ENCODE measurements around the gene GCN1.
A peak's percentile ranks its signal among the peaks of the same experiment; 100 is the strongest.

GCN1 gene

DNA sequence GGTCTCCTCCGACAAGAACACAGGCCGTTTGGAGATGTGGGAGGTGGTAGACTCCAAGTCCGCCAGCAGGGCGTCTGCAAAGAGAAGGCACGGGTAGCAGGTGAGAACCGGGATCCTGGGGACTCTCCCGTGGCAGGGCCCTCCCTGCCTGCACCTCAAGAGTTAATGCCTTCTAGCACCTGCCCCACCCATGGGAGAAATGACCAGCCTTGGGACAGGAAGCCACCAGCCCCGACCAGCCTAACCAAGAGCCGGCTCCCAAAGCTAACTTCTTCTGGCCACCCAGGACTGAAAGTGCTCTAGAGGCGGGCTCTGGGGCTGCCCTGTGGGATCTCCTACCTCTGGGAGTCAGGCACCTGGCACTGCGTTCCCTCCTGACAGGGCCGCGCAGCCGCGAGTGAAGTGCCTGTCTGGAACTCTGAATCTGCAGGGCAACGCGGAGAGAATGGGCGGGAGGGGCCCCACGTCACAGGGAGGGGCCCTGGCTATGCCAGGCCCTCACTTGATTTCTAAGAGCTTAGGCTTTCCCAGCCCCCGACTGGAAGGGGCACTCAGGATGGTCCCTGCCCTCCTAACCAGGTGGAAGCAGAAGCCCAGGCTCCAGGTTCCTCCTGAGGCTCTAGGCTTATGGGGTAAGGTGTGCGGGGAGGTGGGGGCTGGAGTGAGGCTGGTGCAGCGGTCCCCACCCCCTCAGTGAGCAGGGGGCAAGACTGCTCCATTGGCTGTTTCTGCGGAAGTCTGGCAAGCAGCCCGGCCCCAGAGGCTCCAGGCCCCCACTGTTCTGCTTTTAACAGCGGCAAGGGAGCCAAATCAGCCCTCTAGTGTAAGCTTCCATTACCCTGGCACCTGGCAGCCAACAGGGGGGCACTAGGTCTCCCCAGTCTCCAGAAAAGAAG, 30.0 kb upstream of the GCN1 start:
- peaks cover 19% of the 10 kb centered on the region for H3K27me3 ChIP-seq (ENCODE audit: insufficient read depth, poor library complexity, severe bottlenecking)
- peak in 1 of 2 experiments; percentile 29 for DNase-seq (ENCODE audit: low read depth in 1 of 2, low spot score in 1 of 2)
- no peak overlapping the region for H3K4me3 ChIP-seq (replicated peaks; ENCODE audit: insufficient read depth, low read length)
- no peak overlapping the region for H3K27ac ChIP-seq (replicated peaks)
- TF ChIP-seq SPI1 (IDR thresholded peaks at IDR 0.05; ENCODE audit: borderline replicate concordance, low read depth) = peak; percentile 19; the same call in 1 of the 2 replicates
- TF ChIP-seq, protein P1, sequence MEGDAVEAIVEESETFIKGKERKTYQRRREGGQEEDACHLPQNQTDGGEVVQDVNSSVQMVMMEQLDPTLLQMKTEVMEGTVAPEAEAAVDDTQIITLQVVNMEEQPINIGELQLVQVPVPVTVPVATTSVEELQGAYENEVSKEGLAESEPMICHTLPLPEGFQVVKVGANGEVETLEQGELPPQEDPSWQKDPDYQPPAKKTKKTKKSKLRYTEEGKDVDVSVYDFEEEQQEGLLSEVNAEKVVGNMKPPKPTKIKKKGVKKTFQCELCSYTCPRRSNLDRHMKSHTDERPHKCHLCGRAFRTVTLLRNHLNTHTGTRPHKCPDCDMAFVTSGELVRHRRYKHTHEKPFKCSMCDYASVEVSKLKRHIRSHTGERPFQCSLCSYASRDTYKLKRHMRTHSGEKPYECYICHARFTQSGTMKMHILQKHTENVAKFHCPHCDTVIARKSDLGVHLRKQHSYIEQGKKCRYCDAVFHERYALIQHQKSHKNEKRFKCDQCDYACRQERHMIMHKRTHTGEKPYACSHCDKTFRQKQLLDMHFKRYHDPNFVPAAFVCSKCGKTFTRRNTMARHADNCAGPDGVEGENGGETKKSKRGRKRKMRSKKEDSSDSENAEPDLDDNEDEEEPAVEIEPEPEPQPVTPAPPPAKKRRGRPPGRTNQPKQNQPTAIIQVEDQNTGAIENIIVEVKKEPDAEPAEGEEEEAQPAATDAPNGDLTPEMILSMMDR (IDR thresholded peaks at IDR 0.05; ENCODE audit: insufficient read depth, low read length) = no peak
- TF ChIP-seq, protein P2, sequence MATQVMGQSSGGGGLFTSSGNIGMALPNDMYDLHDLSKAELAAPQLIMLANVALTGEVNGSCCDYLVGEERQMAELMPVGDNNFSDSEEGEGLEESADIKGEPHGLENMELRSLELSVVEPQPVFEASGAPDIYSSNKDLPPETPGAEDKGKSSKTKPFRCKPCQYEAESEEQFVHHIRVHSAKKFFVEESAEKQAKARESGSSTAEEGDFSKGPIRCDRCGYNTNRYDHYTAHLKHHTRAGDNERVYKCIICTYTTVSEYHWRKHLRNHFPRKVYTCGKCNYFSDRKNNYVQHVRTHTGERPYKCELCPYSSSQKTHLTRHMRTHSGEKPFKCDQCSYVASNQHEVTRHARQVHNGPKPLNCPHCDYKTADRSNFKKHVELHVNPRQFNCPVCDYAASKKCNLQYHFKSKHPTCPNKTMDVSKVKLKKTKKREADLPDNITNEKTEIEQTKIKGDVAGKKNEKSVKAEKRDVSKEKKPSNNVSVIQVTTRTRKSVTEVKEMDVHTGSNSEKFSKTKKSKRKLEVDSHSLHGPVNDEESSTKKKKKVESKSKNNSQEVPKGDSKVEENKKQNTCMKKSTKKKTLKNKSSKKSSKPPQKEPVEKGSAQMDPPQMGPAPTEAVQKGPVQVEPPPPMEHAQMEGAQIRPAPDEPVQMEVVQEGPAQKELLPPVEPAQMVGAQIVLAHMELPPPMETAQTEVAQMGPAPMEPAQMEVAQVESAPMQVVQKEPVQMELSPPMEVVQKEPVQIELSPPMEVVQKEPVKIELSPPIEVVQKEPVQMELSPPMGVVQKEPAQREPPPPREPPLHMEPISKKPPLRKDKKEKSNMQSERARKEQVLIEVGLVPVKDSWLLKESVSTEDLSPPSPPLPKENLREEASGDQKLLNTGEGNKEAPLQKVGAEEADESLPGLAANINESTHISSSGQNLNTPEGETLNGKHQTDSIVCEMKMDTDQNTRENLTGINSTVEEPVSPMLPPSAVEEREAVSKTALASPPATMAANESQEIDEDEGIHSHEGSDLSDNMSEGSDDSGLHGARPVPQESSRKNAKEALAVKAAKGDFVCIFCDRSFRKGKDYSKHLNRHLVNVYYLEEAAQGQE (IDR thresholded peaks at IDR 0.05; ENCODE audit: insufficient replicate concordance, low read depth) = no peak

DNA sequence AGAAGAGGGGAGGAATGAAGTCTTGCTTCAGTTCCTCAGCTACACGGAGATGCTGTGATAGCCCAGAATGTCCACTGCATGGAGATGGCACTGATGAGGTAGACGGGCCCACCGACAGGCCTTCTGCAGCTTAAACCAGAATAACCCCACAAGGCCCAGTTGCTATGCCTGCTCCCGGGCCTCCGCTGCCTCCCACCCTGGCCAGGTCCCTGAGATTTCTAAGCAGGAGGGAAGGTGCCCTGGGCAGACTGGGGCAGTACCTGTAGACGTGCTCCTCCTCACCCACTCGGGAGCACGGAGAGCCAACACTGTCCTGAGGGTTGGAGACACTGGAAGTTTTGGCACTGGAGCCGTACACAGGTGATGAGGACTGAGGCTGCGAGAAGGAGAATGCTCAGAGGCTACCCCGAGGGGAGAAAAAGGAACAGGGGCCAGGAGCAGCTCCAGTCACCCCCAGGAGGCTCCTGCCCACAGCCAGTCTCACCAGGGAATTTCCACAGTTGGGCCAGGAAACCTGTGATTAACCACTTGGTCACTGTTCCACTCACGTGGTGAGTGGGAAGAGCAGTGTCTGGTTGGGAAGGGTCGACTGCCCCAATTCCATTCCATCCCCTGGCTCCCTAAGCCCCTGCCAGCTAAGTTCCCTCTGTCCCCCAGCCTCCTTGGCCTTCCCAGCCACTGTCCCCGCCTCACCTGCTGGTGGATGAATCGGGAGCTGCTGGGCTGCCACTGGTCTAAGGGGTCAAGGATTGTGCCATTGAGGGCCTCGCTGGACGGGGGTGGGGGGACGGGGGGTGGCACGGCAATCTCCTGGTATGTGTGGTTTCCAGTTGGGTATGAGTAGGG, 29.2 kb upstream of the GCN1 start:
- peaks cover 26% of the 10 kb centered on the region for H3K27me3 ChIP-seq (ENCODE audit: insufficient read depth, poor library complexity, severe bottlenecking)
- TF ChIP-seq GABPA (IDR thresholded peaks at IDR 0.05; ENCODE audit: low read depth) (no peak), POLR2AphosphoS5 (IDR thresholded peaks at IDR 0.05; ENCODE audit: low read depth) (no peak), SPI1 (IDR thresholded peaks at IDR 0.05; ENCODE audit: borderline replicate concordance, low read depth) (no peak)
- TF ChIP-seq, protein P1 (IDR thresholded peaks at IDR 0.05; ENCODE audit: insufficient read depth, low read length) = no peak
- TF ChIP-seq, protein P2 (IDR thresholded peaks at IDR 0.05; ENCODE audit: insufficient replicate concordance, low read depth) = no peak
- no peak overlapping the region for H3K27ac ChIP-seq (replicated peaks)
- no peak for DNase-seq (ENCODE audit: low read depth in 1 of 2, low spot score in 1 of 2)
- no peak overlapping the region for H3K4me3 ChIP-seq (replicated peaks; ENCODE audit: insufficient read depth, low read length)

DNA sequence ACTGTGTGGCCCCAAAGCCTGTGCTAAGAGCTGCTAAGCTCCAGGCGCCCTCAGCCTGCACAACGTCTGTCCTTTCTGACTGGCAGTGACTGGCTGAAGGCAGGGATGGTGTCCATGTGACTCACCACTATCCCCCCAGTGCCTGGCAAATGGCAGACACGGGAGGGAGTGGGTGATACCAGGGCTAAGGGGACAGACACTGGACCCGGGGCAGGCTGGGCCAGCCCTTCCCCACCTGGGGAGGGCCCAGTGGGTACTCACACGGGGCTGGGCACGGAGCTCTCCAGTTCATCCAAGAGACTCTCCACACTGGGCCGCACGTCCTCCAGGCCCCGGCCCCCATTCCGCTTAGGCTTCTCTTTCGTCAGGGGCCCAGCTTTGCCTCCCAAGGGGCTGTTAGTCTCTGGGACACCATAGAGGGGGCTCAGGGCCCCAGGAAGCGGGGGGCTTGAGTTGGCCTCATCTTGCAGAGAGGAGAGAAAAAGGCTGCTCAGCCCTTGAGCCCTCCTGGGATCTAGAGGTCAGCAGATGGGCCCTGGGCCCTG, 27.8 kb upstream of the GCN1 start:
- Histone ChIP-seq H3K4me3 (replicated peaks; ENCODE audit: insufficient read depth, low read length) (no peak overlapping the region), H3K27ac (replicated peaks) (no peak overlapping the region), H3K27me3 (ENCODE audit: insufficient read depth, poor library complexity, severe bottlenecking) (peaks cover 29% of the 10 kb centered on the region)
- TF ChIP-seq, protein P2 (IDR thresholded peaks at IDR 0.05; ENCODE audit: insufficient replicate concordance, low read depth) = no peak
- TF ChIP-seq POLR2AphosphoS5 (IDR thresholded peaks at IDR 0.05; ENCODE audit: low read depth) = no peak
- no peak for TF ChIP-seq GABPA (IDR thresholded peaks at IDR 0.05; ENCODE audit: low read depth)
- DNase-seq (ENCODE audit: low read depth in 1 of 2, low spot score in 1 of 2) = no peak

All from HL-60 (cell line).